AG09309 (cell line): Measurements from ENCODE around the gene SLC49A3.
"Not testable (repeated sequence)": the region's sequence is repeated elsewhere in the genome, so short reads cannot be mapped to it uniquely, and the experiment has no call there.

ENCODE experiments used
- DNase-seq: peaks from one replicate; pipeline ENCODE4 v3.0.0-alpha.2; 2010; ENCODE audit warnings: low read depth
- H3K4me3 ChIP-seq: 2 replicates; pipeline ENCODE4 v1.5.1; 2011; ENCODE audit warnings: mild to moderate bottlenecking, low read depth, low read length, moderate library complexity; ENCODE audit not compliant: control insufficient read depth
- CTCF ChIP-seq: IDR thresholded peaks from 2 replicates; pipeline ENCODE4 v1.5.1; 2011; ENCODE audit warnings: mild to moderate bottlenecking, low read depth, low read length, inconsistent platforms; ENCODE audit not compliant: insufficient read depth, control insufficient read depth; ENCODE audit errors: missing control alignments

The SLC49A3 gene

GRCh38 chr4:650461-650860 is 38.5 kb downstream of the SLC49A3 start:
- DNase-seq, result no peak
- no peak overlapping the region for H3K4me3 ChIP-seq
- no peak for TF ChIP-seq CTCF

GRCh38 chr4:649751-650310 is 39.1 kb downstream of the SLC49A3 start:
- H3K4me3 ChIP-seq, result no peak overlapping the region
- no peak for DNase-seq
- TF ChIP-seq CTCF, result no peak

- TF ChIP-seq CTCF, result no peak
- no peak for DNase-seq
These were observed 39.7 kb downstream of the SLC49A3 start for GRCh38 chr4:649293-649625.

GRCh38 chr4:648579-649292 is 40.2 kb downstream of the SLC49A3 start:
- no peak for DNase-seq
- no peak overlapping the region for H3K4me3 ChIP-seq
- TF ChIP-seq CTCF, result no peak

More at GRCh38 chr4:649293-649625, 39.7 kb downstream of the SLC49A3 start:
- no peak overlapping the region for H3K4me3 ChIP-seq

- DNase-seq, result no peak
- no peak for TF ChIP-seq CTCF
- no peak overlapping the region for H3K4me3 ChIP-seq
These were observed 41.5 kb downstream of the SLC49A3 start for GRCh38 chr4:647481-647880.

- no peak for TF ChIP-seq CTCF
- DNase-seq, result no peak
- H3K4me3 ChIP-seq, result no peak overlapping the region
These were observed 42.5 kb downstream of the SLC49A3 start for GRCh38 chr4:646460-646859.

GRCh38 chr4:642366-642765 is 46.6 kb downstream of the SLC49A3 start:
- not testable (repeated sequence) for DNase-seq, H3K4me3 ChIP-seq
